Measurements from ENCODE around the gene OR2M2.

Gene OR2M2, protein sequence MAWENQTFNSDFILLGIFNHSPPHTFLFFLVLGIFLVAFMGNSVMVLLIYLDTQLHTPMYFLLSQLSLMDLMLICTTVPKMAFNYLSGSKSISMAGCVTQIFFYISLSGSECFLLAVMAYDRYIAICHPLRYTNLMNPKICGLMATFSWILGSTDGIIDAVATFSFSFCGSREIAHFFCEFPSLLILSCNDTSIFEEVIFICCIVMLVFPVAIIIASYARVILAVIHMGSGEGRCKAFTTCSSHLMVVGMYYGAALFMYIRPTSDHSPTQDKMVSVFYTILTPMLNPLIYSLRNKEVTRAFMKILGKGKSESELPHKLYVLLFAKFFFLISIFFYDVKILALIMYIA

DNA sequence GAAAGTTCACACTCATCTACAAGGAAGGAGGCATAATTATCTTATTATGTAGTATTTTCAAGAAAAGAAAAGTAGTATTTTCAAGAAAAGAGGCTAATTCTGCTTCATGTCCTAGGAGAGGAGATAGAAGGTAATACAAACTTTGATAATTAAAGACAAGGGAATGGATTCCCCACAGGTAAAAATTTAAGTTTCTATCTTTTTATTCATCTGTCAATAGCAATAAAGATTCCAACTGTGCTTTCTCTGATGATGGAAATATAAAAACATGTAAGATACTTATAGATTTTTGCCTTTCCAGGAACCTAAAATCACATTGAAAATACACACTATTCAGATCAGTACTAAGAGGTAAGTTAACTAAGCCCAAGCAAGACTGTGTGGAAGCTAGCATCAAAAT is at the start of gene OR2M2:
Gene OR2M2, plus strand, starts transcription at position 301 of the 400 bp plus-strand sequence. CDS start 5,165 bp downstream, outside the sequence.
- DNase-seq = no peak

DNA sequence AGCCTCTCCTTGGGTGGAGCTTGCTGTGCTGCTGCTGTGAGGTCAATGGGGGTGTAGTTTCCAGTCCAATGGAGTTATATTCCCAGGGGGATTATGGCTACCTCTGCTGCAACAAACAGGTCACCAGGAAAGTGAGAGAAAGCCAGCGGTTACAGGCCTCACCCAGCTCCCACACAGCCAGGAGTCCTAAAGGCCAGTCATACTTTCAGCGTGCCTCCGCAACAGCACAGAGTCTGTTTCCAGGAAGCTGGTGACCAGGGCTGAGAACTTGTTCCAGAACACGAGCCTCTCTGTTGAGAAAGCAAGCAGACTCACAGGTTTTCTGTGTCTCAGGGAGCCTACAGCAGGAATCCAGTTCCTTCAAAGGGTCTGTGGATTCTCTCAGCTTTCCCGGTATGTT is 47.0 kb upstream of the OR2M2 start:
- no peak for DNase-seq

DNA sequence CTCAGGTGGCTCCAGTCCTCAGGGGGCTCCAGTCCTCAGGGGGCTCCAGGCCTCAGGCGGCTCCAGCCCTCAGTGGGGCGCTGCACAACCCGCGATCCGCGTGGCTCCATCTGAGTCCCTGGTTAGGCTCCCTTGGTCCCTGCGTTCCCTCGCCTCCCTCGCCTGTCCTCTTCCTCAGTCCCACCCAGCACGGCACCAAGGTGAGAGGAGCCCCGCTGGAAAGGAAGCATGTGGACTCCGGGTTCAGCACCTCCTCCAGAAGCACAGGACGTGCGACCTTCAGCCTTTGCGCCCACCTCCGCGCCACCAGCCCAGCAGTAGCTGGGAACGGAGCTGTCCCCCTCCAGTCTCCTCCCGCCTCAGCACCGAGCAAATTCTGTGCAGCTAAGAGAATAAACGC is 37.8 kb upstream of the OR2M2 start:
- DNase-seq = no peak

DNA sequence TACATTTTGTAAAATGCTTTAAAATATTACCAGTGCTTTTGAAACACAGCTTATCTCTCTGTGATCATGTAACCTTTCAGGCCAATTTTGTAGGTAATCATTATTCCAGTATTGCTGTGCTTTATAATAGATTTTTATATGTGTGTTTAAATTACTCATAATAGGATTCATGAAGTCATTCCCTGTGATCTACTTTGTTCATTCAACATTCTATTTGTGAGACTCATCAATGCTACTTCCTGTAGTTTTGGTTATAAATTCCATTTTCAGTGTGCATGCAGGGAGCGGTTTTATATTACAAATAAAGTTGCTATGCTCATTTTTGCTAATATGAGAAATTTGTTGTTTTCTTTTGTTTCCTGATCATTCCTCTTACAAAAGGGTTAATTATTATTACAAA is 33.8 kb upstream of the OR2M2 start:
- DNase-seq = no peak

DNA sequence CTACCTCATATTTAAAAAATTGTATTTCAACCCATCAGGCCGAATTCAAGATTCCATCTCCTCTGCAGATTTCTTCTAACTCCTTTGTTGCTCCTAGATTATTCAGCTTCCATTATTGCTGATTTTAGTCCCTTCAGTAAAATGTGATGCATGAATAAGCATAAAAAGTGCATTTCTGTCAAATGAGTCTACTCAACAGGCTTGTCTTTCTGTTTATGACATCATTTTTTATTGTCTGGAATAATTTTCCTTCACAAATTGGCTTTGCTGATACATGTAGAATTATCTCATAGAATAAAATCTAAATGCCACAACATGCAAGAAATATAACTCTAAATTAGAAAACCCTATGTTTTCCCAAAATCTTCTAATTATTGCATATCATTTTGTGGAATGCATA is 31.3 kb upstream of the OR2M2 start:
- DNase-seq = no peak

DNA sequence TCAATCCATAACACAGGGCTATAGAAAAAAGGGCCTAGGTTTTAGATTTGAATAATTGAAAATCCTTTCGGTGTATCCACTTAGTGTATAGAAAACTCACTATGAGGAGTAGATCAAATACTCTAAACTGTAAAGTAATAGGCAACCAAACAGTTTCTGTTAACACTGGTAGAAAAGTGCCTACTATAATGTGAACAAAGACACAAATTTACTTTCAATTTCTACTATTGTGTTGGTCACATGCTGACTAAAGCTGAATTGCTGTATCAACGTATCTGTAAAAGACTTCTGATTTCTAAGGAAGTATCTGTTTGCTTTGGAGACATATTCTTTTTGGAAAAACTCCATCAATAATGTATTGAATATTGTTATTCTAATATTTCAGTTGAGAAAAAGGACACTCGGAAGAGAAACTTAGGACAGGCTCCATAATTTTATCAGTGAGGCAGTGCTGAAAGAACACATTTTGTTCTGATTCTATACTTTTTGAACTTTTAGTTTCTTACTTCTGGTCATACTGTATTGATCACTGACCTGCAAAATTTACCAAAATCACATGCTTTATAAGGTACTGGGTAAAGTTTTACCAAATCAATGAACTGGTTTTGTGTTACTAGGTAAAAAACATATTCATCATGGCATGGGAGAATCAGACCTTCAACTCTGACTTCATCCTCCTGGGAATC is 30.0 kb upstream of the OR2M2 start, which contains the start of gene OR2M5:
Gene OR2M5, plus strand, starts transcription at position 636 of the 686 bp plus-strand sequence. Its CDS starts 0 bp downstream, at position 636.
- no peak for DNase-seq

DNA sequence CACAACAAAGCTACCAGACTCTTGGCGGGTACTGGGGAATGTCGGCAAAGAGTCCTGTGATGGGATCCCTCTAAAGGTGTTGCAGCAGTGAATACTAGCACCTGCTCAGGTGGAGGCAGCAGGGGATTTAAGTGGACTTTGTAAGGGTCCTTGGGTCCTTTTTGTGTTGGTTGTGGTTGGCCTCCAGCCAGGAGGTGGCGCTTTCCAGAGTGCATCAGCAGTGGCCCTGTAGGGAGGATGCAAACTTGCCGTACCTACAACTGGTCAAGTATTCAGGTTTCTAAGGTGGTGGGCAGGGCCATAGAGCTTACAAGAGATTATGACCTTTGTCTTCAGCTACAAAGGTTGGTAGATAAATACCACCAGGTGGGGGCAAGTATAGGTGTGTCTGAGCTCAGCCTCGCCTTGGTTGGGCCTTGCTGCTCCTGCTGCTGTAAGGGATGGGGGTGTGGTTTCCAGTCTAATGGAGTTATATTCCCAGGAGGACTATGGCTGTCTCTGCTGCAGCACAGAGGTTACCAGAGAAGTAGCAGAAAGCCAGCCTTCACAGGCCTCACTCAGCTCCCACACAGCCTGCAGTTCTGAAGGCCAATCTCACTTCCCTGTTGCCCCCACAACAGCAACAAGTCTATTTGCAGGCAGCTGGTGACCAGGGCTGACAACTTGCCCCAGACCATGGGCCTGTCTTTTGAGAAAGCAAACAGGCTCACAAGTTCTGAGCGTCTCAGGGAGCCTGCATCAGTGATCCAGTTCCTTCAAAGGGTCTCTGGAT is 22.4 kb upstream of the OR2M2 start:
- no peak for DNase-seq

DNA sequence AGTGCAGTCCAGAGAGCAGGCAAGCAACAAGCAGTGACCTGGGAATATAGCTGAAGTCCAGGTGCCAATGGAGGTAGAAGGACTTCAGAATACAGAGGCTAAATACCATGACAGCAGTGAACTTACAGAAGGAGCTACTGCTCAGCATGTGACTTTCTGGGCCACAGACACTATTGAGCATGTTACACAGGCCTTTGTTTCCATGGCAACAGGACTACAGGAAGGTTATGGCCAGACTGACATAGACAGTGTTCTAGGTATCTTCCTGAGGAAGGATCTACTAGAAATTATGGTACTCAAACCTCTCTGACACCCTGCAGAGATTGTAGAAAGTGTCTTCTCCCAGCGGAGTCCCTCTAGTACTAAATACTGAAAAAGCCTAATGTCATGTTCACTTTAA is 18.7 kb upstream of the OR2M2 start:
- DNase-seq = no peak

DNA sequence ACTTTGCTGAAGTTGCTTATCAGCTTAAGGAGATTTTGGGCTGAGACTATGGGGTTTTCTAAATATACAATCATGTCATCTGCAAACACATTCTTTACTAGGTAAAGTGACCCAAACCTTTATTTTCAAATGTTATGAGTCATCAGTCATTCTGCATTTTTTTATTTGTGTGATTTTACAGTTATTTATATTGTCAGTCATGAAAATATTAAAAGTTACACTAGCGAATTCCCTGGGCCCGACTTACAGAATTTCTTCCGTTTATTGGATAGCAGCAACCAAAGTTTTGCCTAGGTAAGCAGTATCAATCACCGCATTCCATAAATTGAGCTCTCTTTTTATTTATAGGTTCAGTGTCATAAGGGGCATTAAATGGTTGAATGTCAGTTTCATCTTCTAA is 15.9 kb upstream of the OR2M2 start:
- DNase-seq = no peak

DNA sequence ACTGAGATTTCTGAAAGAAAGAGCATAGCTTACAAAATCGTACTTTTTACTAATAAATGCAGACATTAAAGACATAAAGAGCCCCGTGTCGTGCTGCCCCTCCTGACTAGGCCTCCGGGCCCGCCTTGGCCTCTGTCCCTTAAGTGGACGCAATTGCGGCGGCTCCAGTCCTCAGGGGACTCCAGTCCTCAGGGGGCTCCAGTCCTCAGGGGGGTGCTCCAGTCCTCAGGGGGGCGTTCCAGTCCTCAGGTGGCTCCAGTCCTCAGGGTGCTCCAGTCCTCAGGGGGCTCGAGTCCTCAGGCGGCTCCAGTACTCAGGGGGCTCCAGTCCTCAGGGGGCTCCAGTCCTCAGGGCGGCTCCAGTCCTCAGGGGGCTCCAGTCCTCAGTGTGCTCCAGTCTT is 10.6 kb upstream of the OR2M2 start:
- DNase-seq = no peak

DNA sequence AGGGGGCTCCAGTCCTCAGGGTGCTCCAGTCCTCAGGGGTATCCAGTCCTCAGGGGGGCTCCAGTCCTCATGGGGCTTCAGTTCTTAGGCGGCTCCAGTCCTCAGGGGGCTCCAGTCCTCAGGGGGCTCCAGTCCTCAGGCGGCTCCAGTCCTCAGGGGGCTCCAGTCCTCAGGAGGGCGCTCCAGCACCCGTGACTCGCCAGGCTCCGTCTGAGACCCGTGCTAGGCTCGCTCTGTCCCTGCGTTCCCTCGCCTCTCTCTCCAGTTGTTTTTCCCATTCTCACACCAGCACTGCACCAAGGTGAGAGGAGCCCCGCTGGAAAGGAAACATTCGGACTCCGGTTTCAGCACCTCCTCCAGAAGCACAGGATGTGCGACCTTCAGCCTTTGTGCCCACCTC is 9.4 kb upstream of the OR2M2 start:
- no peak for DNase-seq

DNA sequence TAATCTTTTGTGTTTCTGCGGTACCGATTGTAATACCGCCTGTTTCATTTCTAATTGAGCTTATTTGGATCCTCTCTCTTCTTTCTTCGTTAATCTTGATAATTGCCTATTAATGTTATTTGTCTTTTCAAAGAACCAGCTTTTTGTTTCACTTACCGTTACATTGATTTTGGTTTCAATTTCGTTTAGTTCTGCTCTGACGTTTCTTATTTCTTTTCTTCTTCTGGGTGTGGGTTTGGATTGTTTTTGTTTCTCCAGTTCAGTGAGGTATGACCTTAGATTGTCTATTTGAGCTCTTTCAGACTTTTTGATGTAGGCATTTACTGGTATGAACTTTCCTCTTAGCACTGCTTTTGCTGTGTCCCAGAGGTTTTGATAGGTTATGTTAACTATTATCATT is 9.4 kb downstream of the OR2M2 start:
- DNase-seq = no peak

DNA sequence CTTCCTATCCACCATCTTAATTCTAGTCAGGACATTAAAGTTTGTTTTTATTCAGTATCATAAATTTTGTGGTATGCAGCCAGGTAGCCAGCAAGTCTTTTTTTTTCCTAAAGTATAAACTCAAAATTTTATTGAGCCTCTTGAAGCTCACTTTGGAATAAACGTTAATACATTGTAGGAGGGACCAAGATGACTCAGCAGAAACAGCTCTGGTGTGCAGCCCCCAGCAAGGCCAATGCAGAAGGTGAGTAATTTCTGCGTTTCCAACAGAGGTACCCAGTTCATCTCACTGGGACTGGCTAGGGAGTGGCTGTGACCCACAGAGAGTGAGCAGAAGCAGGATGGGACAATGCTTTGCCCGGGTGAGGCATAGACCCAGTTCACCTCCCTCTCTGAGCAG is 12.7 kb downstream of the OR2M2 start:
- no peak for DNase-seq

DNA sequence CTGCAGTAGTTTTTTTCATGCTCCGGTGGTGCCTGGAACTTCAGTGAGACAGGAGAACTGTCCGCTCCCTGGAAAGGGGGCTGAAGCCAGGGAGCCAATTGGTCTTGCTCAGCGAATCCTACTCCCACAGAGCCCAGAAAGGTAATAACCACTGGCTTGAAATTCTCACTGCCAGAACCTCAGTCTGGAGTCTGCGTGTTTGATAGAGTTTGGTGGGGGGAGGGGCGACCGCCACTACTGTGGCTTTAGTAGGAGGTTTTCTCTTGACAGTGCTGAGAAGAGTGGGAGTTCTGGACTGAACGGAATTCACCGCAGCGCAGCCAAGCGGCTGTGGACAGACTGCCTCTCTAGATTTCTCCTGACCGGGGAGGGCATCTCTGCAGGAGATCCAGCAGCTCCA is 14.4 kb downstream of the OR2M2 start:
- no peak for DNase-seq

DNA sequence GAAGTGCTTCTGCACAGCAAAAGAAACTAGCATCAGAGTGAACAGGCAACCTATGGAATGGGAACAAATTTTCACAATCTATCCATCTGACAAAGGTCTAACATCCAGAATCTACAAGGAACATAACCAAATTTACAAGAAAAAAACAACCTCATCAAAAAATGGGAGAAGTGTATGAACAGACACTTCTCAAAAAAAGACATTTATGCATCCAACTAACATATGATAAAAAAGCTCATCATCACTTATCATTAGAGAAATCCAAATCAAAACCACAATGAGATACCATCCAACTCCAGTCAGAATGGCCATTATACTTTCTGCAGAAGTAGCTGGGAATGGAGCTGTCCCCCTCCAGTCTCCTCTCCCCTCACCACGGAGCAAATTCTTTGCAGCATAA is 19.5 kb downstream of the OR2M2 start:
- DNase-seq = no peak

DNA sequence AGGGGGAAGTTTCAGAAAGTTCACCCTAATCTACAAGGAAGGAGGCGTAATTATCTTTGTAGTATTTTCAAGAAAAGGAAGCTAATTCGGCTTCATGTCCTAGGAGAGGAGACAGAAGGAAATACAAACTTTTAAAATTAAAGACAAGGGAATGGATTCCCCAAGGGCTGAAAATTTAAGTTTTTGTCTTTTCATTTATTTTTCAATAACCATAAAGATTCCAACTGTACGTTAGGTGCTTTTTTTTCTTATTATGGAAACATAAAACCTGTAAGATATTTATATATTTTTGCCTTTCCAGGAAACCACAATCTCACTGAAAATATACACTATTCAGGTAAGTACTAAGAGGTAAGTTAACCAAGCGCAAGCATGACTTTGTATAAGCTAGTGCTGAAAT is 22.3 kb downstream of the OR2M2 start, which contains the start of gene OR2M3:
Gene OR2M3, plus strand, starts transcription at position 301 of the 400 bp plus-strand sequence. CDS start 5,803 bp downstream, outside the sequence.
- no peak for DNase-seq

DNA sequence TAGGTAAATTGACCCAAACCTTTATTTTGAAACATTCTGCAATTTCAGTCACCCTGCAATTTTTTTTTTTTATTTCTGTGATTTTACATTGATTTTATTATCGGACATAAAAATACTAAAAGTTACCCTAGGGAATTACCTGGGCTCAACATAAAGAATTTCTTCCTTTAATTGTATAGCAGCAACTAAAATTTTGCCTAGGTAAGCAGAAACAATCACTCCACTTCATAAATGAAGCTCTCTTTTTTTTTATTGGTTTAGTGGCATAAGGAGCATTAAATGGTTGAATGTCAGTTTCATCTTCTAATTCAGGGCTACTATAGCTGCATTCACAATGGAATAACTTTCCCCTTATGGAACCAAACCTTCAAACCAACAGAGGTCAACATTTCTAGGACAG is 41.3 kb downstream of the OR2M2 start:
- DNase-seq = no peak

DNA sequence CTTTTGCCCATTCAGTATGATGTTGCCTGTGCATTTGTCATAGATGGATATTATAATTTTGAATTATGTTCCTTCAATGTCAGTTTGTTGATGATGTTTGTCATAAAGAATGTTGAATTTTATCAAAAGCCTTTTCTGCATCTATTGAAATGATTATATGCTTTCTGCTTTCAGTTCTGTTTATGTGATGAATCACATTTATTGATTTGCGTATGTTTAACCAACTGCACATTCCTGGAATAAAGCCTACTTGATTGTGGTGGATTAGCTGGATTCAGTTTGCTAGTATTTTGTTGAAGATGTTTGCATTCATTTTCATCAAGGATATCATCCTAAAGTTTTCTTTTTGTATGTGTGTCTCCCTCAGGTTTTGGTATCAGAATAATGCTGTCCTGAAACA is 50.9 kb downstream of the OR2M2 start:
- DNase-seq = no peak

DNA sequence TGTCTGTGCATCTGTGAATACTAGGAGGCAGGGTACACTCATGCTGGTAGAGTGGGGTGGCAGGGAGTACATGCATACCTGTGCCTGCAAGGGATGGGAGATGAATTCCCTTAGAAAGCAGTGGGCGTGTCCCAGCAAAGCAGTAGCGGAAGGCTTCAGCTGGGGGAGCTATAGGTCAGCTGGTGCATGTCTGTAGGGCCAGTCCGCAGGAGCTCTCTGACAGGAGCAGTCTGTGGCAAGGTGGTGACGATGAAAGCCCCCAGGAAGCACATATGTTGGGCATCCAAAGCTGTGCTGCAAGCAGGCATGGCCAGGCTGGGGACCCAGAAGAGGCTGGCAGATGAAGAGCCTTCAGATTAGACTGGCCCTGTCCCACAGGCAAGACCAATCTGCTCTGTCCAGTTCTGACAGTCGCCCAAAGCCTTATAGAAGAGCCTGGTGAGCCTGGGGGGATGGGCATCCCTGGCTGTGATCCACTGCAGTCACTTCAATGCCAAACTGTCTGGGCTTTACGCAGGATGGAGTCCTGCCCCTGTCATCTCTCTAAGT is 54.8 kb downstream of the OR2M2 start:
- DNase-seq = no peak
